ENCODE measurements around the gene AUTS2. TPM values are rescaled to one million over a fixed set of nuclear protein-coding genes. Genes with fewer than 3 reads are reported as not detected.

Gene AUTS2
- total and polyA plus RNA-seq, 2 experiments from 2014 or later, result 32.0 to 91.0 TPM

DNA sequence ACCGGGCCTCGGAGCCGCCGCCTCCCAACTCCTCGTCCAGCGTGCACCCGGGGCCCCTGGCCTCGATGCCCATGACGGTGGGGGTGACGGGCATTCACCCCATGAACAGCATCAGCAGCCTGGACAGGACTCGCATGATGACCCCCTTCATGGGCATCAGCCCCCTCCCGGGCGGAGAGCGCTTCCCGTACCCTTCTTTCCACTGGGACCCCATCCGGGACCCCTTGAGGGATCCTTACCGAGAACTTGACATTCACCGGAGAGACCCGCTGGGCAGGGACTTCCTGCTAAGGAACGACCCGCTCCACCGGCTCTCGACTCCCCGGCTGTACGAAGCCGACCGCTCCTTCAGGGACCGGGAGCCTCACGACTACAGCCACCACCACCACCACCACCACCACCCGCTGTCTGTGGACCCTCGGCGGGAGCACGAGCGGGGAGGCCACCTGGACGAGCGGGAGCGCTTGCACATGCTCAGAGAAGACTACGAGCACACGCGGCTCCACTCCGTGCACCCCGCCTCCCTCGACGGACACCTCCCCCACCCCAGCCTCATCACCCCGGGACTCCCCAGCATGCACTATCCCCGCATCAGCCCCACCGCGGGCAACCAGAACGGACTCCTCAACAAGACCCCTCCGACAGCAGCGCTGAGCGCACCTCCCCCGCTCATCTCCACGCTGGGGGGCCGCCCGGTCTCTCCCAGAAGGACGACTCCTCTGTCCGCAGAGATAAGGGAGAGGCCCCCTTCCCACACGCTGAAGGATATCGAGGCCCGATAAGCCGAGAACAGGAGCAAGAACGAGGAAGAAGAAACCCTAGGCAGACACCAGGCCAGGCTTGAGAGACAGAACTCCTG is 1192.2 kb downstream of the AUTS2 start (continued):
- TF ChIP-seq REST (IDR thresholded peaks at IDR 0.05; ENCODE audit: unreplicated experiment) (no peak), NANOG (IDR thresholded peaks at IDR 0.05; ENCODE audit: borderline replicate concordance) (no peak), ETS1 (IDR thresholded peaks at IDR 0.05) (no peak), JUNB (IDR thresholded peaks at IDR 0.05; ENCODE audit: unreplicated experiment) (no peak), POLR2AphosphoS5 (IDR thresholded peaks at IDR 0.05; ENCODE audit: low read depth) (no peak), CREB1 (CRISPR knock-in tag; IDR thresholded peaks at IDR 0.05; ENCODE audit: low read depth) (no peak)

- H3K4me1 ChIP-seq (ENCODE audit: insufficient read depth), result no peaks in the 10 kb centered on the region
- Mint-ChIP-seq H3K36me3 (ENCODE audit: low read depth) (peaks cover 73% of the 10 kb centered on the region), H3K27ac (no peak overlapping the region), H3K9me3 (no peaks in the 10 kb centered on the region), H3K4me3 (no peak overlapping the region), H3K4me1 (peaks cover 4% of the 10 kb centered on the region; the same call in 1 of the 3 replicates), H3K27me3 (ENCODE audit: insufficient read depth, low read depth, poor library complexity) (peaks cover 3% of the 10 kb centered on the region)
- no peak overlapping the region for H3K4me3 ChIP-seq
- TF ChIP-seq JUNB (IDR thresholded peaks at IDR 0.05; ENCODE audit: unreplicated experiment) (no peak), REST (IDR thresholded peaks at IDR 0.05; ENCODE audit: unreplicated experiment) (no peak), ZNF331 (CRISPR knock-in tag; IDR thresholded peaks at IDR 0.05; ENCODE audit: low read depth) (no peak)
- DNase-seq (ENCODE audit: low spot score) (no peak), ATAC-seq (no peak)
- H3F3A ChIP-seq (replicated peaks; ENCODE audit: low read depth), result 0 out of 2 replicates have a peak, but pooled peaks cover 3% of the 10 kb centered on the region
- H3K36me3 ChIP-seq (ENCODE audit: insufficient read depth), result peaks cover 28% of the 10 kb centered on the region; the same call in 1 of the 2 replicates
- H2AFZ ChIP-seq, result no peak overlapping the region
- no peaks in the 10 kb centered on the region for H3K79me2 ChIP-seq (replicated peaks; ENCODE audit: insufficient read depth)
- H4K20me1 ChIP-seq (replicated peaks; ENCODE audit: insufficient read depth), result peaks cover 3% of the 10 kb centered on the region
- H3K9me2 ChIP-seq (ENCODE audit: insufficient read depth), result no peaks in the 10 kb centered on the region
- H3K27ac ChIP-seq (ENCODE audit: low read depth), result no peak overlapping the region
- H3K27me3 ChIP-seq (ENCODE audit: insufficient read depth), result no peaks in the 10 kb centered on the region
- H3K4me2 ChIP-seq, result no peak overlapping the region
Observed at GRCh38 chr7:70791341-70791740, 1193.1 kb downstream of the AUTS2 start.

Measured in GM23338 (cell line).